HL-60/S4 treated with retinoic acid at 250 ng/mL for 4 days and 3 days (cell line): Measurements from ENCODE around the gene PDGFB.

ENCODE experiments used
- in situ Hi-C: fragments of 300-500 bp; cut with MboI; formaldehyde crosslinking; loops from 2 replicates; pipeline ENCODE4 v1.7.0; 2022; ENCODE audit warnings: low sequenced_read_pairs

The PDGFB gene

GRCh38 chr22:39177456-39177775 lies 67.4 kb downstream of the PDGFB start:
- in situ Hi-C loops = loop anchor here (5.0 kb wide), 1 partner anchor 135 kb away; no protein-coding TSS in a partner anchor

GRCh38 chr22:39176714-39177455 lies 67.9 kb downstream of the PDGFB start:
- in situ Hi-C loops = loop anchor here (5.0 kb wide), 1 partner anchor 135 kb away; no protein-coding TSS in a partner anchor

- in situ Hi-C loops = loop anchor here (5.0 kb wide), 1 partner anchor 136 kb away; no protein-coding TSS in a partner anchor
These were observed 68.6 kb downstream of the PDGFB start for GRCh38 chr22:39176143-39176713.

- in situ Hi-C loops = loop anchor here (5.0 kb wide), 1 partner anchor 137 kb away; no protein-coding TSS in a partner anchor
These were observed 69.2 kb downstream of the PDGFB start for GRCh38 chr22:39175353-39176142.

- in situ Hi-C loops = loop anchor here (5.0 kb wide), 1 partner anchor 138 kb away; no protein-coding TSS in a partner anchor
These were observed 70.1 kb downstream of the PDGFB start for GRCh38 chr22:39174498-39175352.

GRCh38 chr22:39173787-39174497 lies 70.8 kb downstream of the PDGFB start:
- in situ Hi-C loops = no loop called here
